ENCODE measurements around the gene TSGA10IP. TPM values are rescaled to one million over a fixed set of nuclear protein-coding genes. Genes with fewer than 3 reads are reported as not detected.

The TSGA10IP gene
- total RNA-seq, 2 experiments from 2014 or later = not detected

GRCh38 chr11:65973439-65974110, 28.3 kb downstream of the TSGA10IP start:
- POLR2A ChIA-PET = interaction anchor here (0.7 kb wide), 1 partner anchor 22 kb away, joined by 3 read pairs; no protein-coding TSS in a partner anchor
- H2AFZ ChIP-seq (ENCODE audit: low read length) = no peak overlapping the region
- intact Hi-C loops (cut with micrococcal nuclease; ENCODE audit: unreplicated experiment) = no loop called here
- H3K9me3 ChIP-seq (ENCODE audit: low read length) = no peaks in the 10 kb centered on the region
- H3K36me3 ChIP-seq (ENCODE audit: insufficient read depth, low read length) = peaks cover 71% of the 10 kb centered on the region
- CTCF ChIA-PET (ENCODE audit: unreplicated experiment) = no interaction called here
- no peak overlapping the region for H3K27ac ChIP-seq (ENCODE audit: low read depth, low read length, poor library complexity, severe bottlenecking)
- no peaks in the 10 kb centered on the region for H3K79me2 ChIP-seq (ENCODE audit: insufficient read depth, low read depth, low read length)
- no peak overlapping the region for H3K4me3 ChIP-seq (ENCODE audit: low read depth, low read length, poor library complexity, severe bottlenecking)
- no peak for TF ChIP-seq CTCF (conservative IDR thresholded peaks at IDR 0.05; ENCODE audit: low read length)
- no peak for TF ChIP-seq EZH2phosphoT487 (IDR thresholded peaks at IDR 0.05; ENCODE audit: borderline replicate concordance, low read depth, low read length)
- no peak overlapping the region for H3K4me2 ChIP-seq (ENCODE audit: low read length)
- H4K20me1 ChIP-seq (ENCODE audit: insufficient read depth, low read length) = no peaks in the 10 kb centered on the region
- no peaks in the 10 kb centered on the region for H3K9me2 ChIP-seq (ENCODE audit: insufficient read depth, low read length)
- H3K4me1 ChIP-seq (ENCODE audit: insufficient read depth, low read length, poor library complexity, severe bottlenecking) = no peaks in the 10 kb centered on the region
- no TSS peak for BruUV-seq (replicated peaks)
- DNase-seq (ENCODE audit: low spot score) = no peak

GRCh38 chr11:65975771-65976170, 30.5 kb downstream of the TSGA10IP start:
- Histone ChIP-seq H3K4me3 (ENCODE audit: low read depth, low read length, poor library complexity, severe bottlenecking) (no peak overlapping the region), H2AFZ (ENCODE audit: low read length) (no peak overlapping the region), H3K79me2 (ENCODE audit: insufficient read depth, low read depth, low read length) (no peaks in the 10 kb centered on the region), H3K4me1 (ENCODE audit: insufficient read depth, low read length, poor library complexity, severe bottlenecking) (no peaks in the 10 kb centered on the region), H3K4me2 (ENCODE audit: low read length) (no peak overlapping the region), H3K9me3 (ENCODE audit: low read length) (no peaks in the 10 kb centered on the region), H4K20me1 (ENCODE audit: insufficient read depth, low read length) (no peaks in the 10 kb centered on the region), H3K36me3 (ENCODE audit: insufficient read depth, low read length) (peaks cover 65% of the 10 kb centered on the region), H3K9me2 (ENCODE audit: insufficient read depth, low read length) (no peaks in the 10 kb centered on the region), H3K27ac (ENCODE audit: low read depth, low read length, poor library complexity, severe bottlenecking) (no peak overlapping the region)
- intact Hi-C loops (cut with micrococcal nuclease; ENCODE audit: unreplicated experiment) = no loop called here
- no TSS peak for BruUV-seq (replicated peaks)
- ChIA-PET CTCF (ENCODE audit: unreplicated experiment) (no interaction called here), POLR2A (no interaction called here)
- TF ChIP-seq CTCF (conservative IDR thresholded peaks at IDR 0.05; ENCODE audit: low read length) (no peak), EZH2phosphoT487 (IDR thresholded peaks at IDR 0.05; ENCODE audit: borderline replicate concordance, low read depth, low read length) (no peak)
- no peak for DNase-seq (ENCODE audit: low spot score)
